Astrocyte (in vitro differentiated cells and primary cell): ENCODE results near the gene KCNJ2. TPM values are rescaled to one million over a fixed set of nuclear protein-coding genes. Genes with fewer than 3 reads are reported as not detected.

Source experiments
- DNase-seq: peaks from one replicate; pipeline ENCODE4 v3.0.0-alpha.2; 2010; ENCODE audit warnings: low read depth
- FAIRE-seq: peaks from 2 replicates; lab custom pipeline; 2011; peaks lifted over from hg19 to GRCh38; lab: Jason Lieb, UNC
- H2AFZ ChIP-seq: 2 replicates; pipeline ENCODE4 v1.6.0; 2012; ENCODE audit warnings: low read depth, low read length, inconsistent platforms
- H3K27ac ChIP-seq: 2 replicates; pipeline ENCODE4 v1.5.1; 2011; ENCODE audit warnings: low read depth, low read length, inconsistent platforms
- H3K27me3 ChIP-seq: 2 replicates; pipeline ENCODE4 v1.6.0; 2011; ENCODE audit warnings: low read length, inconsistent platforms; ENCODE audit not compliant: insufficient read depth
- H3K36me3 ChIP-seq: 2 replicates; pipeline ENCODE4 v1.5.1; 2011; ENCODE audit warnings: low read length, inconsistent platforms; ENCODE audit not compliant: insufficient read depth
- H3K4me1 ChIP-seq: 2 replicates; pipeline ENCODE4 v1.5.1; 2011; ENCODE audit warnings: low read length, inconsistent platforms; ENCODE audit not compliant: insufficient read depth
- H3K4me2 ChIP-seq: 2 replicates; pipeline ENCODE4 v1.6.0; 2012; ENCODE audit warnings: low read length, inconsistent platforms
- H3K4me3 ChIP-seq: 2 replicates; pipeline ENCODE4 v1.5.1; 2011; ENCODE audit warnings: low read depth, mild to moderate bottlenecking, low read length, inconsistent platforms; ENCODE audit not compliant: insufficient read depth
- H3K79me2 ChIP-seq: 2 replicates; pipeline ENCODE4 v1.6.0; 2012; ENCODE audit warnings: mild to moderate bottlenecking, low read length, inconsistent platforms; ENCODE audit not compliant: insufficient read depth
- H3K9ac ChIP-seq: 2 replicates; pipeline ENCODE4 v1.6.0; 2012; ENCODE audit warnings: mild to moderate bottlenecking, low read length, inconsistent platforms
- H3K9me3 ChIP-seq: 2 replicates; pipeline ENCODE4 v1.5.1; 2012; ENCODE audit warnings: low read depth, mild to moderate bottlenecking, low read length, inconsistent platforms; ENCODE audit not compliant: insufficient read depth
- H4K20me1 ChIP-seq: 2 replicates; pipeline ENCODE4 v1.6.0; 2012; ENCODE audit warnings: low read length, inconsistent platforms; ENCODE audit not compliant: insufficient read depth
- H3K27ac Mint-ChIP-seq: one replicate; pipeline ENCODE4 v1.8.0; 2021; ENCODE audit warnings: mild to moderate bottlenecking, mixed read lengths; ENCODE audit not compliant: unreplicated experiment
- H3K27me3 Mint-ChIP-seq: one replicate; pipeline ENCODE4 v1.8.0; 2021; ENCODE audit warnings: low read depth, mixed read lengths; ENCODE audit not compliant: unreplicated experiment
- H3K36me3 Mint-ChIP-seq: one replicate; pipeline ENCODE4 v1.8.0; 2021; ENCODE audit warnings: low read depth, mixed read lengths; ENCODE audit not compliant: unreplicated experiment
- H3K4me1 Mint-ChIP-seq: one replicate; pipeline ENCODE4 v1.8.0; 2021; ENCODE audit warnings: low read depth, mixed read lengths; ENCODE audit not compliant: unreplicated experiment
- H3K4me3 Mint-ChIP-seq: one replicate; pipeline ENCODE4 v1.8.0; 2021; ENCODE audit warnings: mild to moderate bottlenecking, moderate library complexity, mixed read lengths; ENCODE audit not compliant: unreplicated experiment
- H3K9me3 Mint-ChIP-seq: one replicate; pipeline ENCODE4 v1.8.0; 2021; ENCODE audit warnings: mild to moderate bottlenecking, mixed read lengths; ENCODE audit not compliant: unreplicated experiment
- CTCF ChIP-seq: IDR thresholded peaks from 2 replicates; pipeline ENCODE4 v1.5.1; 2011; ENCODE audit warnings: low read depth, mild to moderate bottlenecking, inconsistent platforms, low read length, moderate library complexity; ENCODE audit not compliant: insufficient read depth
- EZH2 ChIP-seq: IDR thresholded peaks from 2 replicates; pipeline ENCODE4 v1.6.1; 2012; ENCODE audit warnings: mild to moderate bottlenecking, low read length, inconsistent platforms; ENCODE audit not compliant: insufficient read depth
- total RNA-seq: library from RNA; stranded (reverse); gene quantifications from 2 replicates; pipeline ENCODE4 v1.2.1, GENCODE V29; 2021

KCNJ2 gene
- total RNA-seq, 1 donor from 2014 or later: 10.2 TPM

- Histone ChIP-seq H3K4me2 (no peak overlapping the region), H2AFZ (no peak overlapping the region), H3K4me1 (peaks cover 8% of the 10 kb centered on the region), H3K79me2 (no peaks in the 10 kb centered on the region), H3K4me3 (no peak overlapping the region), H3K27me3 (no peaks in the 10 kb centered on the region), H3K27ac (no peak overlapping the region), H3K36me3 (no peaks in the 10 kb centered on the region), H4K20me1 (no peaks in the 10 kb centered on the region), H3K9me3 (no peaks in the 10 kb centered on the region), H3K9ac (no peak overlapping the region)
- no peaks in the 10 kb centered on the region for H3K36me3 Mint-ChIP-seq
- H3K9me3 Mint-ChIP-seq: no peaks in the 10 kb centered on the region
- peak; percentile 61 for DNase-seq
- H3K4me1 Mint-ChIP-seq: peaks cover 14% of the 10 kb centered on the region
- no peak overlapping the region for H3K4me3 Mint-ChIP-seq
- peak overlapping the region; percentile 41 for H3K27ac Mint-ChIP-seq
- peak; percentile 34 for FAIRE-seq
- TF ChIP-seq CTCF (no peak), EZH2 (no peak)
- no peaks in the 10 kb centered on the region for H3K27me3 Mint-ChIP-seq
Measured at GRCh38 chr17:70187383-70187782, 18.1 kb downstream of the KCNJ2 start.

- Mint-ChIP-seq H3K9me3 (no peaks in the 10 kb centered on the region), H3K4me3 (no peak overlapping the region), H3K36me3 (no peaks in the 10 kb centered on the region), H3K27ac (no peak overlapping the region), H3K27me3 (no peaks in the 10 kb centered on the region), H3K4me1 (peaks cover 7% of the 10 kb centered on the region)
- H3K4me1 ChIP-seq: no peaks in the 10 kb centered on the region
- no peak for TF ChIP-seq EZH2
- no peak for TF ChIP-seq CTCF
- H2AFZ ChIP-seq: peak overlapping the region; percentile 31
- no peaks in the 10 kb centered on the region for H3K27me3 ChIP-seq
- DNase-seq: no peak
- no peak overlapping the region for H3K9ac ChIP-seq
- H3K4me3 ChIP-seq: no peak overlapping the region
- no peak for FAIRE-seq
- H3K9me3 ChIP-seq: no peaks in the 10 kb centered on the region
- H4K20me1 ChIP-seq: no peaks in the 10 kb centered on the region
- no peaks in the 10 kb centered on the region for H3K36me3 ChIP-seq
- no peak overlapping the region for H3K4me2 ChIP-seq
- no peaks in the 10 kb centered on the region for H3K79me2 ChIP-seq
- no peak overlapping the region for H3K27ac ChIP-seq
Measured at GRCh38 chr17:70190959-70191805, 21.9 kb downstream of the KCNJ2 start.

- Histone ChIP-seq H3K9me3 (no peaks in the 10 kb centered on the region), H3K9ac (no peak overlapping the region), H3K4me2 (no peak overlapping the region), H3K4me1 (no peaks in the 10 kb centered on the region), H3K4me3 (no peak overlapping the region), H4K20me1 (no peaks in the 10 kb centered on the region), H2AFZ (no peak overlapping the region), H3K79me2 (no peaks in the 10 kb centered on the region), H3K27ac (no peak overlapping the region), H3K27me3 (no peaks in the 10 kb centered on the region), H3K36me3 (no peaks in the 10 kb centered on the region)
- Mint-ChIP-seq H3K36me3 (no peaks in the 10 kb centered on the region), H3K9me3 (no peaks in the 10 kb centered on the region), H3K27me3 (no peaks in the 10 kb centered on the region), H3K27ac (no peak overlapping the region), H3K4me1 (no peaks in the 10 kb centered on the region), H3K4me3 (no peak overlapping the region)
- TF ChIP-seq CTCF (no peak), EZH2 (no peak)
- DNase-seq (no peak), FAIRE-seq (no peak)
Measured at GRCh38 chr17:70195091-70195490, 25.8 kb downstream of the KCNJ2 start.
